ENCODE measurements around the gene OCSTAMP. TPM values are rescaled to one million over a fixed set of nuclear protein-coding genes. Genes with fewer than 3 reads are reported as not detected.
A peak's percentile ranks its signal among the peaks of the same experiment; 100 is the strongest.

OCSTAMP gene
- total and polyA plus RNA-seq, 10 donors: not detected

- intact Hi-C loops (cut with DNase I; ENCODE audit: low total_unique reads): no loop called here
- 44 to 52% (median 49%) methylated on average over 5 of the region's 5 CpGs for WGBS, 5 donors
- Histone ChIP-seq H3K27me3 (replicated peaks in 1 of 7) (peaks cover 0 to 35% (median 5%) of the 10 kb centered on the region in 7 donors), H3K4me1 (peaks cover 0 to 18% (median 11%) of the 10 kb centered on the region in 6 donors), H3K9me3 (no peaks in the 10 kb centered on the region), H3K36me3 (no peaks in the 10 kb centered on the region), H3K27ac (peak overlapping the region in 3 of 8 donors; percentile 47 to 73 (median 60)), H3K4me3 (peak overlapping the region in 5 of 8 donors; percentile 19 to 54 (median 25))
- no peak for DNase-seq
- TF ChIP-seq POLR2AphosphoS5 (IDR thresholded peaks at IDR 0.05): no peak
- no peak for TF ChIP-seq CTCF (IDR thresholded peaks at IDR 0.05 in 8 of 11, conservative IDR thresholded peaks at IDR 0.05 in 3 of 11)
- TF ChIP-seq POLR2A (IDR thresholded peaks at IDR 0.05): no peak
These were observed 11.5 kb upstream of the OCSTAMP start for GRCh38 chr20:46562009-46562372.

- intact Hi-C loops (cut with DNase I; ENCODE audit: low total_unique reads): no loop called here
- 71 to 81% (median 76%) methylated on average over 7 of the region's 7 CpGs for WGBS, 5 donors
- TF ChIP-seq POLR2AphosphoS5 (IDR thresholded peaks at IDR 0.05) (no peak), POLR2A (IDR thresholded peaks at IDR 0.05) (no peak), CTCF (IDR thresholded peaks at IDR 0.05 in 8 of 11, conservative IDR thresholded peaks at IDR 0.05 in 3 of 11) (no peak)
- DNase-seq: no peak
- Histone ChIP-seq H3K9me3 (no peaks in the 10 kb centered on the region), H3K4me1 (peaks cover 0 to 18% (median 11%) of the 10 kb centered on the region in 6 donors), H3K27me3 (replicated peaks in 1 of 7) (peaks cover 0 to 21% (median 0%) of the 10 kb centered on the region in 7 donors), H3K36me3 (no peaks in the 10 kb centered on the region), H3K27ac (no peak overlapping the region), H3K4me3 (no peak overlapping the region)
These were observed 9.4 kb upstream of the OCSTAMP start for GRCh38 chr20:46559685-46560440.

- intact Hi-C loops (cut with DNase I; ENCODE audit: low total_unique reads): no loop called here
- TF ChIP-seq POLR2A (IDR thresholded peaks at IDR 0.05) (no peak), POLR2AphosphoS5 (IDR thresholded peaks at IDR 0.05) (no peak), CTCF (IDR thresholded peaks at IDR 0.05 in 8 of 11, conservative IDR thresholded peaks at IDR 0.05 in 3 of 11) (no peak)
- no peak overlapping the region for H3K27ac ChIP-seq
- H3K36me3 ChIP-seq: no peaks in the 10 kb centered on the region
- peaks cover 0 to 17% (median 0%) of the 10 kb centered on the region in 7 donors for H3K27me3 ChIP-seq (replicated peaks in 1 of 7)
- DNase-seq: no peak
- H3K4me1 ChIP-seq: peaks cover 0 to 18% (median 11%) of the 10 kb centered on the region in 6 donors
- no peak overlapping the region for H3K4me3 ChIP-seq
- H3K9me3 ChIP-seq: no peaks in the 10 kb centered on the region
- WGBS, 5 donors: 82 to 97% (median 85%) methylated on average over 3 of the region's 3 CpGs
These were observed 8.5 kb upstream of the OCSTAMP start for GRCh38 chr20:46559001-46559400.

- Histone ChIP-seq H3K9me3 (no peaks in the 10 kb centered on the region), H3K27me3 (replicated peaks in 1 of 7) (peaks cover 0 to 17% (median 0%) of the 10 kb centered on the region in 7 donors), H3K4me3 (no peak overlapping the region), H3K27ac (no peak overlapping the region), H3K36me3 (no peaks in the 10 kb centered on the region), H3K4me1 (peaks cover 0 to 18% (median 13%) of the 10 kb centered on the region in 6 donors)
- intact Hi-C loops (cut with DNase I; ENCODE audit: low total_unique reads): no loop called here
- no peak for DNase-seq
- TF ChIP-seq POLR2AphosphoS5 (IDR thresholded peaks at IDR 0.05) (peak in 1 of 3 donors; percentile 13), POLR2A (IDR thresholded peaks at IDR 0.05) (no peak), CTCF (IDR thresholded peaks at IDR 0.05 in 8 of 11, conservative IDR thresholded peaks at IDR 0.05 in 3 of 11) (no peak)
- WGBS, 5 donors: 45 to 74% (median 64%) methylated on average over 4 to 5 of the region's 5 CpGs
These were observed 8.1 kb upstream of the OCSTAMP start for GRCh38 chr20:46558511-46558959.
